ENCODE measurements around the gene SEPTIN12.

DNA sequence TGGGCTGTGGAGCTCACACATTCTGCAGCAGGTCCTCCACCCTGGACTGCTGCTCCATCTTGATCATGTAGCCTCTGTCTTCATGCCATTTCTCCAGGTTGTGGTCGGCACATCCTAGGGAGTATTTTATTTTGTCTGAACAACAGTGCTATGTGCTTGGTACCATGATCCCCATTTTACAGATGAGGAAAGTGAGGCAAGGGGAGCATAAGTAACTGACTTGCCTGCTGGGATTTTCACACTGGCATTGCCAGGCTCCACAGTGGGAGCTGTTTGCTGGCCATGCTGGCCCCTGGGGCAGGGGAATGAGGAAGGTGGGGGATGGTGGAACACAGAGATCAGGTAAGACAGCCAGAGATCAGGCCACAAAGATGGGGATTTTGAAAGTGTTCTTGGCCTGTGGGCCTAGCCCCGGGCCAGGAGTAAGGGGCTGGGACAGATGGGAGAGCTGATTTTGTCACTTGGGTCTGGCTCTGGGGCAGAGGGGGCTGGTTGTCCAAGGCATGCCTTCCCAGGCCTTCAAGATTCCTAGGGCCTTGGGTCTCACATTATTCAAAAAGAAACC, 11.9 kb downstream of the SEPTIN12 start:
- no peak for TF ChIP-seq HDAC2 (IDR thresholded peaks at IDR 0.05; ENCODE audit: borderline replicate concordance in 1 of 2, low read depth in 2 of 2, low read length in 2 of 2)
- TF ChIP-seq, protein P1, sequence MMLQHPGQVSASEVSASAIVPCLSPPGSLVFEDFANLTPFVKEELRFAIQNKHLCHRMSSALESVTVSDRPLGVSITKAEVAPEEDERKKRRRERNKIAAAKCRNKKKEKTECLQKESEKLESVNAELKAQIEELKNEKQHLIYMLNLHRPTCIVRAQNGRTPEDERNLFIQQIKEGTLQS (IDR thresholded peaks at IDR 0.05; ENCODE audit: insufficient read depth, low read depth, low read length) = no peak

All from H1 (cell line).